Measurements from ENCODE around the gene GPD2.
"Not testable (repeated sequence)": the region's sequence is repeated elsewhere in the genome, so short reads cannot be mapped to it uniquely, and the experiment has no call there.

GPD2 gene

GRCh38 chr2:156476021-156476849, 40.1 kb downstream of the GPD2 start:
- DNase-seq = no peak

DNA sequence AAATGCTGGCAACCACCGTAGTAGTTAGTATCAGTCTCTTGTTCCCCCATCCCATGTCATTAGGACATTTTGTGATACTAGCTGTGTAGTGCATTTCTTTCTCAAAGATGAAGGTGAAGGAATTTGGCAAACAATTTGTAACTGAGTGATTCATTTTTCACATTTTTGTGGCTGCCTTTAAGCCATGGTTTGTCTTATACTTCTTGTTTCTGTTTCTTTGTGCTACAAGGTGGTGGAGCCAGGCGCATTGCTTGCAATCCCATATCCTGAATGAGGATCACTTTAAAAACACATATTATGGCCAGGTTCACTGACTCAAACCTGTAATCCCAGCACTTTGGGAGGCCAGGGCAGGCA, 40.6 kb downstream of the GPD2 start:
- no peak for DNase-seq

- DNase-seq = no peak
These were observed 44.2 kb downstream of the GPD2 start for GRCh38 chr2:156480376-156480775.

DNA sequence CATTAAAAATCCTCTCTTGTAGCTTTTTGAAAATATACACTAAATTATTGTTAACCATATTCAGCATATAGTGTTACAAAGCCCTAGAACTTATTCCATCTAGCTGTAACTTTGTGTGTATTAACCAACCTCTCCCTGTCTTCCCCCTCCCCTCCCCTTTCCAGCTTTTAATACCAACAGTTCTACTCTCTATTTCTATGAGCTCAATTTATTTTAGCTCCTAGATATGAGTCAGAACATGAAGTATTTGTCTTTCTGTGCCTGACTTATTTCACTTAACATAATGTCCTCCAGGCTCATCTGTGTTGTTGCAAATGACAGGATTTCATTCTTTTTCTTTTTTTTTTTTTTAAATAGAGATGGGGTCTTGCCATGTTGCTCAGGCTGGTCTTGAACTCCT, 45.1 kb downstream of the GPD2 start:
- no peak for DNase-seq

- no peak for DNase-seq
These were observed 47.6 kb downstream of the GPD2 start for GRCh38 chr2:156483741-156484173.

GRCh38 chr2:156486147-156486546, 50.0 kb downstream of the GPD2 start:
- DNase-seq = no peak

DNA sequence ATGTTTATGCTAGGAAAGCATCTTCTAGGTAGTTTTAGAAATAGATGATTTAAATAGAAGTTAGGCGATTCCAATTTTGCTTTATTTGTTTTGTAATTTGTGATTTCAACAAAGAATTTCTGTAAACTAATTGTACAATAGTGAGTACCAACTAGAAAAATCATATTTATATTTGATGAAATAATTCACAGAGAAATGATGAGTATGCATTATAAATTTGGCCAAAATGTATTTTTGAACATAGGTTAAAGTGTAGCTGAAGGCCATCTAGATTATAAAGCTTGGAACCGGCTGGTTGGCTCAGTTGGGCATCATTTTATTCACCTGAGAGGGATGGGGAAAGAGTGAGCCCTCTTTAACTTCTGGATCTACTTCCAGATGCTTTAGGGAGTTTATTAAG, 50.4 kb downstream of the GPD2 start:
- no peak for DNase-seq

DNA sequence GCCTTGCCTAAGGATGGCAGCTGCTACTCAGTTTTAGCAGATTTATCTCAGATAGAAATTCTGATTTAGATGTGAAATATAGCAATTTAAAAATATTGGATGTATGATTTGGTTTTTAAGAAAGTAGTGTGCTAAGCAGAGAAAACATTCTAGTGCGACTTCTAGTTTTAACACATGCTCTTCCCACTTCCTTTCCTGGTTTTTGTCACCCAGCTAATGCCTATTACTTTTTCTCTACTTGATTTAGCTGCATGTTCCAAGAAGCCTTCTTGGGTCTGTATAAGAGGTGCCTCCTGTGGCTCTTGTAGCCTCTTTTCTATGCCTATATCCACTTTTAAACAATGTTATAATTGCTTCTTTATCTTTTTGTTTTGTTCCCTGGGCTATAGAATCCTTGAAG, 53.0 kb downstream of the GPD2 start:
- no peak for DNase-seq

- no peak for DNase-seq
These were observed 53.7 kb downstream of the GPD2 start for GRCh38 chr2:156489750-156490465.

DNA sequence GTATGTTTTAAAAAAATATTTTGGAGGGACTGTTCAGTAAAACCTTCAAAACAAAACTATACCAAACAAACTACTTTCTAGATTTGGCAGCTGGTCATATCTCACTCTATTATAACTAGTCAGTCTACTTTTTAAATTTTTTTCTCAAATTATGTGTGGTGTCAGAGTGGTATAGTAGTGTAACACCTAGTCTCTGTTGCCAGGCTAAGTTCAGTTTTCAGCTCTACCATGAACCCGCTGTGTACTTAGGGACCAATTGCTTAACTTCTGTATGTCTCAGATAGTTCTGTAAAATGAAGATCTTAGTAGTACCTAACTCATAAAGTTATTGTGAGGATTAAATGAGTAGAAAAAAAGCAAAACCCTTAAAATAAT, 54.3 kb downstream of the GPD2 start:
- DNase-seq = no peak

GRCh38 chr2:156491176-156491575, 55.0 kb downstream of the GPD2 start:
- no peak for DNase-seq

DNA sequence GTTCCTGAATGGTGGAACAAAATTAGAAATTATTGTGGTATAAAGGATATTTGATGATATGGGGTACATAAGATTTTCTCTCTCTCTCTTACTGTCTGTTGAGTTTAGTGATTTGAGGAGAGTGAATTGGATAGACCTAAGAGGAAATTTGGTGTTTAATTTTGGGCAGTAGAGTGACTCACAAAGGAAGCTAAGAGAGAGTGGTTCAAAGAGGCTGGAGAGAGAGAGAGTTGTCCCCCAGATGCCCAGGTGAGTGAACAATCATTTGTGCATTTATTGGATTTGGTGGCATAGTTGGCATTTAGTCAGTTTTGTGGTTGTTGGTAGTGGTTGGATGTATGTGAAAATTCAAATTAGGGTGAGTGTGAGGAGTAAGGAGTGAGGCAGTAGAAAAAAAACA, 56.8 kb downstream of the GPD2 start:
- DNase-seq = no peak

DNA sequence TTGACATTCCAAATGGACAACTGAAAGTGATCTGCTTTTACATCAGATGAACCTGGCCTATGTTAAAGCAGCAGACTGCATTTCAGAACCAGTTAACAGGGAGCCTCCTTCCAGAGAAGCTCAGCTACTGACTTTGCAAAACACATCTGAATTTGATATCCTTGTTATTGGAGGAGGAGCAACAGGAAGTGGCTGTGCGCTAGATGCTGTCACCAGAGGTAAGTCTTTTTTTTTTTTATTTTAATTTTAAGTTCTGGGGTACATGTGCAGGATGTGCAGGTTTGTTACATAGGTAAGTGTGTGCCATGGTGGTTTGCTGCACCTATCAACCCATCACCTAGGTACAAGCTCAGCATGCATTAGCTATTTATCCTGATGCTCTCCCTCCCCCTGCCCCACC, 59.8 kb downstream of the GPD2 start:
- DNase-seq = not testable (repeated sequence)

DNA sequence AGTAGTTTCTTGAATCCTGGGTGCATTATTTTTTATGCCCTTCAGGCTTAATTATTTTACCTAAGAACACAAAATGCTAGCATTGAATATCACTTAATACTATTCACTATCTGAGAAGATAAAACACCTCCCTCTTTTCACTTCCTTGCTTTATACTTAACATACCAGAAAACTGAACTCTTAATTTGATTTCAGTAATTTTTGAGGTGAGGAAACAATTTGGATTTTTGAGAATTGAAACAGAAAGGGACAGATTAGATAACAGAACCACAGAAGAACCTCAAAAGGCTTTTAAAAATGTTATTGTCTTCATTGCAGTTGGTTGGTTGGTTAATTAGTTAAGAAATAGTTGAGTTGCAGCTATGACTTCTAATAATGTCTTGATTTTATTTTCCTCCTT, 69.5 kb downstream of the GPD2 start:
- DNase-seq = no peak

GRCh38 chr2:156511122-156511521, 74.9 kb downstream of the GPD2 start:
- DNase-seq = no peak

DNA sequence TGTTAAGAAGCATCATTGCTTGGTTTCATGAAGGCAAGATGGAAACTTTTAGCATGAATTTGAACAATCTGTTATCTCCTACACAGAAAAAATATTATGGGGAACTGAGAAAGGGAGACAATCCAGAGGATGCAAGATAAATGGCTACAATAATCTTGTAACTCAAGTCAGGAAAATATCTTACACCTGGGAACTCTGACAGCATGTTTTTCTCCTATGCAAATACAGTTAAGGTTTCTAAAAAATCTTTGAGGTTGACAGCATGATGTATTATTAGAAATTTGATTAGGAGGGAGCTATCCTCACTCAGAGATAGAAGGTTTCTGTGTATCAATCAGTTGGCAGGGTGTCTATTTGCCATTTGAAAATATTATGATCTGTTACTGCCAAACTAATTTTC, 75.6 kb downstream of the GPD2 start:
- no peak for DNase-seq

GRCh38 chr2:156512451-156512850, 76.3 kb downstream of the GPD2 start:
- DNase-seq = no peak

- no peak for DNase-seq
These were observed 77.0 kb downstream of the GPD2 start for GRCh38 chr2:156513219-156513618.

GRCh38 chr2:156517419-156517818, 81.2 kb downstream of the GPD2 start:
- no peak for DNase-seq

DNA sequence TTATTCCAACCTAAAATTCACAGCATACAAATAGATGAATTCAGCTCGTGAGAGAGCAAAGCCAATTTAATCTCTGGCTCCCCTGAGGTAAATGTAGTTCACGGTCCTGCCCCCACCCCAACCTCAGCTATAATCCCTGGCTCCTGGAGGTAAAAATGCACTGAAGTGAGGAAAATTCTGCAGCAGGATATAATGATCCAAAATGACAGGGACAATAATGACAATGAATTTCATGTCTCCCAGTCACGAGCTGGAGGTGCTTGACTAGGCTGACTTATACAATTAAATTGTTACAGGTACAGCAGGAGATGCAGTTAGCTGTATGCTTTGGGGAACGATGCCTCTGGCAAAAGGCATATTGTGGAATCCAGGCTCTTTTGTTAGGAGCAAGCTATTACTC, 82.0 kb downstream of the GPD2 start:
- DNase-seq = no peak

GRCh38 chr2:156522864-156523440, 86.8 kb downstream of the GPD2 start:
- no peak for DNase-seq

- no peak for DNase-seq
These were observed 90.9 kb downstream of the GPD2 start for GRCh38 chr2:156526950-156527636.

DNA sequence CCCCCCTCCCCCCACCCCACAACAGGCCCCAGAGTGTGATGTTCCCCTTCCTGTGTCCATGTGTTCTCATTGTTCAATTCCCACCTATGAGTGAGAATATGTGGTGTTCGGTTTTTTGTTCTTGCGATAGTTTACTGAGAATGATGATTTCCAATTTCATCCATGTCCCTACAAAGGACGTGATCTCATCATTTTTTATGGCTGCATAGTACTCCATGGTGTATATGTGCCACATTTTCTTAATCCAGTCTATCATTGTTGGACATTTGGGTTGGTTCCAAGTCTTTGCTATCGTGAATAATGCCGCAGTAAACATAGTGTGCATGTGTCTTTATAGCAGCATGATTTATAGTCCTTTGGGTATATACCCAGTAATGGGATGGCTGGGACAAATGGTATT, 92.4 kb downstream of the GPD2 start:
- not testable (repeated sequence) for DNase-seq

DNA sequence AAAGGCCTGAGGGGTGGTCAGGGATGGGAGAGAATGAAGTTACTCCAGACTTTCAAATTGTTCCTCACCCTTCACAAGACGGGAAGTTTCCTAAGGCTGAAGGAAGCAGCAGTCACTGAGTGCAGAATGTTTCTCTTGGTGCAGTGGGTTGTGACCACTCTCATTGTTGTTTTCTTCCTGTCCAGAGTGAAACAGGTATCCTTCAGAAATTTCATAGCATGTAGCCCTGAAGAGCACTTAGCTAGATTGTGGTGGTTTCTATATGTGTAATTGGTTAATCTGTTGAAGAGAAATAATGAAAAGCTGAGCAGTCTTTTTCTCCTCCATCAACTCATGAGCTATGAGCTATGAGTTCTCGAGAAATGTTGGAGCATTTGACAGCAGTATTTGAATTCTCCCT, 96.8 kb downstream of the GPD2 start:
- no peak for DNase-seq

Measured in left hindlimb (tissue), 1 donor.